Measurements from ENCODE around the gene CNTNAP2. TPM values are rescaled to one million over a fixed set of nuclear protein-coding genes. Genes with fewer than 3 reads are reported as not detected.

CNTNAP2 gene
- total RNA-seq, 6 experiments from 2014 or later, result 1.8 to 8.1 (median 3.9) TPM

DNA sequence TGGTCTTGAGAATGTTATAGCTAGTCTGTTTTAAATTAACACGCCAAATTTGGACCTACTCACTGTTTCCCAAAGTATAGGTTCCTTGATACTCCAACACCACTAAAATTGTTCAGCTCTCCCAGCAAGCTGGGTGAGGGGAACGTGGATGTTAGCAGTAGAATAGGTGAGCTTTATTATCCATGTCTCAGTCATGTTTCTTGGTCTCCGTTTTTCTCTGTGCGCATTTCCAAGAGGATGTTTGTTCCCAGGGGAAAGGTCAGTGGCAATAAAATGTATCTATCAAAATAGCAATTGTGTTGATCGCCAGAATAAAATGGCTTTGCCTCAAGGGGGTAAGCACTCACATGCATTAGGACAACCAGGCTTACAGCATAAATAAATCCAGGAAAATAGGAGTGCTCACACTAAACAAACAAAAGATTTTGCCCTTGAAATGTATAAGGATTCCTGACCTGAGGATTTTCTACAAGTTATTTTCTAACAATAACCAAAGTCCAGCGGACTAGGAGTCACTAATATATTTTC is 2286.9 kb downstream of the CNTNAP2 start:
- Histone ChIP-seq H3K27ac (no peak overlapping the region), H3K4me1 (no peaks in the 10 kb centered on the region), H3K36me3 (no peaks in the 10 kb centered on the region), H3K9me3 (no peaks in the 10 kb centered on the region), H3K4me3 (no peak overlapping the region), H3K27me3 (no peaks in the 10 kb centered on the region)
- WGBS (ENCODE audit: insufficient coverage, low coverage, low lambda C conversion rate, missing lambda C conversion rate), result 79% methylated on average over 6 of the region's 6 CpGs
- DNase-seq (no peak), ATAC-seq (no peak)
- TF ChIP-seq CTCF (IDR thresholded peaks at IDR 0.05) (no peak), POLR2A (IDR thresholded peaks at IDR 0.05) (no peak)
- intact Hi-C loops (cut with DNase I), result no loop called here

DNA sequence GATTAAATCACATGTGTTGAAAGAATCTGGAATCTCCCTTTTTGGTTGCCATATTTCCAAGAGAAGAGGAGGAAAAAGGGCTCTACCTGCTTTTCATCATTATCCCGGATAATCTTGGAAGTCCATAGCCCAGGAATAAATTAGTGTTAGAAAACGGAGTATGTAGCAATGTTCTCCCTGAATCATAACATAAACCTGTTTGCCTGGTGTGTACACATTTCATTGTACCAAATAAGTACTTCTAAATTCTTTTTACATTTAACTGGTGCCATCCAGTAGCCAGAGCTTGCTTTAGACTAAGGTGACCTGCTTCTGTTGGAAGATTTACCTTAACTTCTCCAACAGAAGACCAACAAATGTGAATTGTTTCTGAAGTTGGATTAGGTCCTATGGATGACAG is 2291.7 kb downstream of the CNTNAP2 start:
- H3K4me3 ChIP-seq, result no peak overlapping the region
- H3K9me3 ChIP-seq, result no peaks in the 10 kb centered on the region
- intact Hi-C loops (cut with DNase I), result no loop called here
- 75% methylated on average over 2 of the region's 2 CpGs for WGBS (ENCODE audit: insufficient coverage, low coverage, low lambda C conversion rate, missing lambda C conversion rate)
- H3K27me3 ChIP-seq, result no peaks in the 10 kb centered on the region
- H3K4me1 ChIP-seq, result no peaks in the 10 kb centered on the region
- TF ChIP-seq CTCF (IDR thresholded peaks at IDR 0.05) (no peak), POLR2A (IDR thresholded peaks at IDR 0.05) (no peak)
- H3K36me3 ChIP-seq, result no peaks in the 10 kb centered on the region
- DNase-seq (no peak), ATAC-seq (no peak)
- H3K27ac ChIP-seq, result no peak overlapping the region

DNA sequence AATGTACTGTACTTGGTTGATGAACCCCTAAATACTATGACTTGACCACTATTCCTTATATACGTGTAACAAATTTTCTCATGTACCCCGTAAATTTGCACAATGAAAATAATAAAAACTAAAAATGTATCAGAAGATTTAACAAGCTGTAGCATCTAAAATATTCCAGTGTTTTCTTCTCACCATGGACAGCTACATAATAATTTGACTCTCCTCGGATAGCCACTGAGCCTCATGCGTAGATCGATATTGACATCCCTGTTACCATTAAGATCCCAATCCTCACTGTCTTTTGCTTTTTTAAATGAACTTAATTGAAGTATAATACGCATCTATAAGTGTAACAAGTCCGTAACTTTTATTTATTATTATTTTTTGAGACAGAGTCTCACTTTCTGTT is 2294.3 kb downstream of the CNTNAP2 start:
- H3K4me3 ChIP-seq, result no peak overlapping the region
- no peaks in the 10 kb centered on the region for H3K27me3 ChIP-seq
- intact Hi-C loops (cut with DNase I), result no loop called here
- no peaks in the 10 kb centered on the region for H3K9me3 ChIP-seq
- no peak for TF ChIP-seq POLR2A (IDR thresholded peaks at IDR 0.05)
- TF ChIP-seq CTCF (IDR thresholded peaks at IDR 0.05), result no peak
- no peak overlapping the region for H3K27ac ChIP-seq
- 92% methylated on average over 7 of the region's 7 CpGs for WGBS (ENCODE audit: insufficient coverage, low coverage, low lambda C conversion rate, missing lambda C conversion rate)
- no peaks in the 10 kb centered on the region for H3K36me3 ChIP-seq
- H3K4me1 ChIP-seq, result no peaks in the 10 kb centered on the region
- ATAC-seq (no peak), DNase-seq (no peak)

- DNase-seq (no peak), ATAC-seq (no peak)
- H3K9me3 ChIP-seq, result no peaks in the 10 kb centered on the region
- H3K4me3 ChIP-seq, result no peak overlapping the region
- intact Hi-C loops (cut with DNase I), result no loop called here
- 83% methylated on average over 2 of the region's 2 CpGs for whole genome bisulfite sequencing (ENCODE audit: insufficient coverage, low coverage, low lambda C conversion rate, missing lambda C conversion rate)
- H3K4me1 ChIP-seq, result no peaks in the 10 kb centered on the region
- TF ChIP-seq POLR2A (IDR thresholded peaks at IDR 0.05) (no peak), CTCF (IDR thresholded peaks at IDR 0.05) (no peak)
- no peaks in the 10 kb centered on the region for H3K36me3 ChIP-seq
- H3K27me3 ChIP-seq, result no peaks in the 10 kb centered on the region
- no peak overlapping the region for H3K27ac ChIP-seq
Measured at GRCh38 chr7:148412691-148413090, 2296.1 kb downstream of the CNTNAP2 start.
